RWPE2 (cell line): Measurements from ENCODE around the gene FAM117B.

Source experiments
- ATAC-seq: fragments of 200-7000 bp; cut with Tn5 transposase; 3 replicates; pipeline ENCODE4 v1.9.1; 2021; ENCODE audit warnings: low read depth
- DNase-seq: peaks from one replicate; pipeline ENCODE4 v3.0.0-alpha.2; 2020; ENCODE audit warnings: low spot score
- H3K27ac ChIP-seq: fragments of 450-650 bp; 2 replicates; pipeline ENCODE4 v1.5.1; 2017; ENCODE audit warnings: mild to moderate bottlenecking; ENCODE audit not compliant: poor library complexity, severe bottlenecking
- H3K27me3 ChIP-seq: fragments of 250-450 bp; sonication (Bioruptor Pico); 2 replicates; pipeline ENCODE4 v1.5.1; 2021; ENCODE audit warnings: mild to moderate bottlenecking, moderate library complexity; ENCODE audit not compliant: insufficient read depth, poor library complexity, severe bottlenecking
- H3K36me3 ChIP-seq: fragments of 250-450 bp; sonication (Bioruptor Pico); 2 replicates; pipeline ENCODE4 v1.5.1; 2020; ENCODE audit warnings: low read depth, mild to moderate bottlenecking, moderate library complexity
- H3K4me1 ChIP-seq: fragments of 250-450 bp; sonication (Bioruptor Pico); 2 replicates; pipeline ENCODE4 v1.5.1; 2021; ENCODE audit warnings: mild to moderate bottlenecking, moderate library complexity; ENCODE audit not compliant: insufficient read depth, poor library complexity, severe bottlenecking
- H3K4me3 ChIP-seq: fragments of 250-450 bp; sonication (Bioruptor Pico); 2 replicates; pipeline ENCODE4 v1.5.1; 2021; ENCODE audit warnings: mild to moderate bottlenecking, moderate library complexity; ENCODE audit not compliant: severe bottlenecking
- H3K9me3 ChIP-seq: fragments of 250-450 bp; sonication (Bioruptor Pico); 2 replicates; pipeline ENCODE4 v1.5.1; 2021; ENCODE audit warnings: mild to moderate bottlenecking, moderate library complexity; ENCODE audit not compliant: severe bottlenecking
- CTCF ChIP-seq: fragments of 450-650 bp; IDR thresholded peaks from one replicate; pipeline ENCODE4 v1.5.1; 2017; ENCODE audit warnings: mild to moderate bottlenecking, moderate library complexity; ENCODE audit not compliant: poor library complexity, severe bottlenecking

Gene FAM117B

GRCh38 chr2:202758604-202759003 is 123.8 kb downstream of the FAM117B start:
- H3K36me3 ChIP-seq, result peaks cover 9% of the 10 kb centered on the region; the same call in 1 of the 2 replicates
- no peaks in the 10 kb centered on the region for H3K4me1 ChIP-seq
- H3K9me3 ChIP-seq, result no peaks in the 10 kb centered on the region
- no peak for TF ChIP-seq CTCF
- H3K27me3 ChIP-seq, result no peaks in the 10 kb centered on the region
- H3K27ac ChIP-seq, result no peak overlapping the region
- H3K4me3 ChIP-seq, result no peak overlapping the region
- DNase-seq, result no peak
- no peak for ATAC-seq

- Histone ChIP-seq H3K4me3 (no peak overlapping the region), H3K9me3 (no peaks in the 10 kb centered on the region), H3K27me3 (no peaks in the 10 kb centered on the region), H3K27ac (no peak overlapping the region), H3K36me3 (peaks cover 9% of the 10 kb centered on the region; the same call in 1 of the 2 replicates), H3K4me1 (no peaks in the 10 kb centered on the region)
- no peak for TF ChIP-seq CTCF
- DNase-seq (no peak), ATAC-seq (no peak)
These were observed 126.1 kb downstream of the FAM117B start for GRCh38 chr2:202760848-202761247.

- ATAC-seq, result no peak
- Histone ChIP-seq H3K4me1 (no peaks in the 10 kb centered on the region), H3K27ac (no peak overlapping the region), H3K36me3 (peaks cover 6% of the 10 kb centered on the region; the same call in 1 of the 2 replicates), H3K4me3 (no peak overlapping the region), H3K9me3 (no peaks in the 10 kb centered on the region), H3K27me3 (no peaks in the 10 kb centered on the region)
- no peak for TF ChIP-seq CTCF
- no peak for DNase-seq
These were observed 127.8 kb downstream of the FAM117B start for GRCh38 chr2:202762556-202762955.

GRCh38 chr2:202763916-202764315 is 129.1 kb downstream of the FAM117B start:
- ATAC-seq, result no peak
- no peak for DNase-seq
- TF ChIP-seq CTCF, result no peak
- H3K4me1 ChIP-seq, result no peaks in the 10 kb centered on the region
- no peaks in the 10 kb centered on the region for H3K27me3 ChIP-seq
- no peak overlapping the region for H3K27ac ChIP-seq
- H3K4me3 ChIP-seq, result no peak overlapping the region
- no peaks in the 10 kb centered on the region for H3K9me3 ChIP-seq
- H3K36me3 ChIP-seq, result no peaks in the 10 kb centered on the region

- H3K4me1 ChIP-seq, result no peaks in the 10 kb centered on the region
- no peaks in the 10 kb centered on the region for H3K36me3 ChIP-seq
- no peak for DNase-seq
- H3K4me3 ChIP-seq, result no peak overlapping the region
- TF ChIP-seq CTCF, result no peak
- no peaks in the 10 kb centered on the region for H3K9me3 ChIP-seq
- ATAC-seq, result no peak
- H3K27ac ChIP-seq, result no peak overlapping the region
- no peaks in the 10 kb centered on the region for H3K27me3 ChIP-seq
These were observed 130.2 kb downstream of the FAM117B start for GRCh38 chr2:202764991-202765390.
